Breast epithelium (tissue), 3 donors: ENCODE measurements around the gene EVC.

Experiments
- POLR2A ChIP-seq: fragments of 450-650 bp; IDR thresholded peaks from one replicate; pipeline ENCODE4 v1.6.1; 2016; ENCODE audit warnings: antibody characterized with exemption, mild to moderate bottlenecking, moderate library complexity
- POLR2AphosphoS5 ChIP-seq, 3 donors: sonication (generic); formaldehyde crosslinking; IDR thresholded peaks; one replicate each; pipeline ENCODE4 v1.6.1; 2017; ENCODE audit warnings: antibody characterized with exemption in 3 of 3
- TF ChIP-seq, protein P1 (sequence below), 3 donors: fragments of 450-650 bp; IDR thresholded peaks; one replicate each; pipeline ENCODE4 v1.5.1; 2016 to 2017; ENCODE audit warnings: antibody characterized with exemption in 3 of 3, mild to moderate bottlenecking in 3 of 3, moderate library complexity in 3 of 3

- TF ChIP-seq, protein P1, sequence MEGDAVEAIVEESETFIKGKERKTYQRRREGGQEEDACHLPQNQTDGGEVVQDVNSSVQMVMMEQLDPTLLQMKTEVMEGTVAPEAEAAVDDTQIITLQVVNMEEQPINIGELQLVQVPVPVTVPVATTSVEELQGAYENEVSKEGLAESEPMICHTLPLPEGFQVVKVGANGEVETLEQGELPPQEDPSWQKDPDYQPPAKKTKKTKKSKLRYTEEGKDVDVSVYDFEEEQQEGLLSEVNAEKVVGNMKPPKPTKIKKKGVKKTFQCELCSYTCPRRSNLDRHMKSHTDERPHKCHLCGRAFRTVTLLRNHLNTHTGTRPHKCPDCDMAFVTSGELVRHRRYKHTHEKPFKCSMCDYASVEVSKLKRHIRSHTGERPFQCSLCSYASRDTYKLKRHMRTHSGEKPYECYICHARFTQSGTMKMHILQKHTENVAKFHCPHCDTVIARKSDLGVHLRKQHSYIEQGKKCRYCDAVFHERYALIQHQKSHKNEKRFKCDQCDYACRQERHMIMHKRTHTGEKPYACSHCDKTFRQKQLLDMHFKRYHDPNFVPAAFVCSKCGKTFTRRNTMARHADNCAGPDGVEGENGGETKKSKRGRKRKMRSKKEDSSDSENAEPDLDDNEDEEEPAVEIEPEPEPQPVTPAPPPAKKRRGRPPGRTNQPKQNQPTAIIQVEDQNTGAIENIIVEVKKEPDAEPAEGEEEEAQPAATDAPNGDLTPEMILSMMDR (IDR thresholded peaks at IDR 0.05): no peak
- no peak for TF ChIP-seq POLR2A
- TF ChIP-seq POLR2AphosphoS5 (IDR thresholded peaks at IDR 0.05): no peak
Measured at GRCh38 chr4:5805270-5805669, 94.3 kb downstream of the EVC start.
